GM23338 (cell line): ENCODE data around the gene MRPS5.

ENCODE experiments used
- CTCF ChIP-seq, 2 experiments: fragments of 200-600 bp in 1 of 2; sonication (generic) in 1 of 2; conservative IDR thresholded peaks; 2 replicates each; pipeline versions ENCODE4 v1.5.1 to v1.6.1; 2016 to 2017; ENCODE audit warnings: antibody characterized with exemption in 2 of 2, low read depth in 2 of 2, mild to moderate bottlenecking in 2 of 2, moderate library complexity in 1 of 2
- EZH2 ChIP-seq: fragments of 200-600 bp; sonication (generic); IDR thresholded peaks from one replicate; pipeline ENCODE4 v1.8.0; 2017; ENCODE audit warnings: antibody characterized with exemption, mild to moderate bottlenecking, low read depth; ENCODE audit not compliant: unreplicated experiment
- EZH2phosphoT487 ChIP-seq: fragments of 200-600 bp; sonication (generic); IDR thresholded peaks from one replicate; pipeline ENCODE4 v1.8.1; 2018; ENCODE audit warnings: antibody characterized with exemption; ENCODE audit not compliant: unreplicated experiment
- POLR2AphosphoS5 ChIP-seq: IDR thresholded peaks from 2 replicates; pipeline ENCODE4 v1.6.1; 2016; ENCODE audit warnings: antibody characterized with exemption, low read depth
- REST ChIP-seq: IDR thresholded peaks from one replicate; pipeline ENCODE4 v1.6.1; 2018; ENCODE audit warnings: antibody characterized with exemption; ENCODE audit not compliant: unreplicated experiment

- no peak for TF ChIP-seq CTCF (conservative IDR thresholded peaks at IDR 0.05; ENCODE audit: low read depth in 2 of 2)
- TF ChIP-seq REST: no peak
- no peak for TF ChIP-seq EZH2phosphoT487
- TF ChIP-seq EZH2: no peak
- no peak for TF ChIP-seq POLR2AphosphoS5
Observed at GRCh38 chr2:95077861-95078603, 43.6 kb downstream of the MRPS5 start.
